Caco-2 (cell line): ENCODE data around the gene RECK. TPM values are rescaled to one million over a fixed set of nuclear protein-coding genes. Genes with fewer than 3 reads are reported as not detected.
"Not testable (repeated sequence)": the region's sequence is repeated elsewhere in the genome, so short reads cannot be mapped to it uniquely, and the experiment has no call there.

Experiments used
- BruUV-seq: library from RNA; stranded (reverse); fragments of 400-500 nt; replicated peaks from 2 replicates; lab custom pipeline; 2021; lab: Mats Ljungman, UMichigan
- CTCF ChIA-PET: fragments of 300-600 bp; sonication (Branson Sonifier 250); formaldehyde crosslinking; loops from one replicate; lab custom pipeline; 2022; ENCODE audit warnings: antibody characterized with exemption; lab: Charles Lee
- POLR2A ChIA-PET: fragments of 300-600 bp; sonication (Branson Sonifier 250); formaldehyde crosslinking; loops from one replicate; lab custom pipeline; 2022; ENCODE audit warnings: antibody characterized with exemption; lab: Charles Lee
- DNase-seq, 2 experiments: peaks; one replicate each; pipeline versions ENCODE4 v3.0.0 to v3.0.0-alpha.2; 2020 to 2022
- H3K27me3 ChIP-seq: replicated peaks from 2 replicates; pipeline ENCODE4 v1.6.0; 2011; ENCODE audit warnings: low read length; ENCODE audit not compliant: control insufficient read depth, insufficient read depth
- H3K36me3 ChIP-seq: 2 replicates; pipeline ENCODE4 v1.5.1; 2011; ENCODE audit warnings: low read length; ENCODE audit not compliant: control insufficient read depth, insufficient read depth
- H3K4me1 ChIP-seq: fragments of 250-450 bp; sonication (Bioruptor Pico); 2 replicates; pipeline ENCODE4 v1.5.1; 2020; ENCODE audit warnings: mild to moderate bottlenecking
- H3K4me3 ChIP-seq: 2 replicates; pipeline ENCODE4 v1.5.1; 2011; ENCODE audit warnings: low read depth, mild to moderate bottlenecking, control low read depth, low read length
- H3K9me3 ChIP-seq: fragments of 250-450 bp; sonication (Bioruptor Pico); 2 replicates; pipeline ENCODE4 v1.5.1; 2020; ENCODE audit warnings: mild to moderate bottlenecking, moderate library complexity
- H3K27ac Mint-ChIP-seq: one replicate; pipeline ENCODE4 v1.8.0; 2022; ENCODE audit warnings: mixed read lengths; ENCODE audit not compliant: unreplicated experiment
- H3K27me3 Mint-ChIP-seq: one replicate; pipeline ENCODE4 v1.8.0; 2022; ENCODE audit warnings: mixed read lengths; ENCODE audit not compliant: insufficient read depth, unreplicated experiment
- H3K36me3 Mint-ChIP-seq: one replicate; pipeline ENCODE4 v1.8.0; 2022; ENCODE audit warnings: mild to moderate bottlenecking, mixed read lengths; ENCODE audit not compliant: insufficient read depth, unreplicated experiment
- H3K4me1 Mint-ChIP-seq: one replicate; pipeline ENCODE4 v1.8.0; 2022; ENCODE audit warnings: low read depth, mixed read lengths; ENCODE audit not compliant: unreplicated experiment
- H3K4me3 Mint-ChIP-seq: one replicate; pipeline ENCODE4 v1.8.0; 2022; ENCODE audit warnings: mild to moderate bottlenecking, moderate library complexity, mixed read lengths; ENCODE audit not compliant: unreplicated experiment
- H3K9me3 Mint-ChIP-seq: one replicate; pipeline ENCODE4 v1.8.0; 2022; ENCODE audit warnings: mixed read lengths; ENCODE audit not compliant: unreplicated experiment
- CTCF ChIP-seq, 2 experiments: fragments of 200-600 bp in 1 of 2; IDR thresholded peaks; 1 replicate in 1 of 2; 2 replicates in 1 of 2; pipeline versions ENCODE4 v1.5.1 to v1.8.0; 2011 to 2022; ENCODE audit warnings: antibody characterized with exemption in 1 of 2, control low read depth in 1 of 2, inconsistent platforms in 1 of 2, low read depth in 1 of 2, low read length in 1 of 2, mild to moderate bottlenecking in 1 of 2, moderate library complexity in 1 of 2; ENCODE audit not compliant: insufficient read depth in 1 of 2, severe bottlenecking in 1 of 2, unreplicated experiment in 1 of 2
- intact Hi-C: fragments of 100-400 bp; cut with micrococcal nuclease; formaldehyde crosslinking; loops from one replicate; pipeline ENCODE4 v1.10.0; 2022; ENCODE audit not compliant: unreplicated experiment
- total RNA-seq: library from RNA; stranded (reverse); gene quantifications from 2 replicates; pipeline ENCODE4 v1.2.3, GENCODE V29; 2022

Gene RECK
- total RNA-seq, 1 experiment from 2014 or later = 1.8 TPM

GRCh38 chr9:36127652-36128244 is 91.0 kb downstream of the RECK start:
- no TSS peak for BruUV-seq
- Histone ChIP-seq H3K27me3 (no peaks in the 10 kb centered on the region), H3K36me3 (no peaks in the 10 kb centered on the region), H3K9me3 (no peaks in the 10 kb centered on the region), H3K4me1 (no peaks in the 10 kb centered on the region), H3K4me3 (no peak overlapping the region)
- Mint-ChIP-seq H3K4me1 (no peaks in the 10 kb centered on the region), H3K9me3 (no peaks in the 10 kb centered on the region), H3K4me3 (no peak overlapping the region), H3K36me3 (no peaks in the 10 kb centered on the region), H3K27me3 (no peaks in the 10 kb centered on the region), H3K27ac (no peak overlapping the region)
- TF ChIP-seq CTCF (IDR thresholded peaks at IDR 0.05; ENCODE audit: insufficient read depth in 1 of 2, low read depth in 1 of 2, low read length in 1 of 2, severe bottlenecking in 1 of 2, unreplicated experiment in 1 of 2) = no peak
- ChIA-PET POLR2A (no interaction called here), CTCF (no interaction called here)
- intact Hi-C loops = no loop called here
- DNase-seq = no peak

DNA sequence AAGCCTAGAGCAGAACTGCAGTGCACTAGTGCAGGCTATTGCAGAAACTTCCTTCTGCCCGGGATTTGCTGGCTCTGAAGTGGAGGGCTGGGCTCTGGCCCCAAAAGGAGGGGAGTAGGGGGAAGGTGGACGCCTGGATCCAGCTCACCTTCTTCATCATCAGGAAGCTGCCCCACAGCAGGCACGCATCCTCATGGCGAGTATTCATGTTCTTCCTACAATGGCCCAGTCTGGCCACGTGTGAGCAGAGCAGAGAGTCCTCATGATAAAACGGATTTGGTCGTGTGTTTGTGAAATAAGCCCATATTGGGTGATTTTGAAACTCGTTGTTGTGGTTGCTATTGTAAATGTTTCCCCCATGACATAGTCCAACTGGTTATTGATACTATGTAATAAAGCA is 91.6 kb downstream of the RECK start:
- DNase-seq = no peak
- Mint-ChIP-seq H3K27ac (no peak overlapping the region), H3K4me3 (no peak overlapping the region), H3K27me3 (no peaks in the 10 kb centered on the region), H3K36me3 (no peaks in the 10 kb centered on the region), H3K9me3 (no peaks in the 10 kb centered on the region), H3K4me1 (no peaks in the 10 kb centered on the region)
- ChIA-PET POLR2A (no interaction called here), CTCF (no interaction called here)
- Histone ChIP-seq H3K27me3 (no peaks in the 10 kb centered on the region), H3K9me3 (no peaks in the 10 kb centered on the region), H3K4me1 (no peaks in the 10 kb centered on the region), H3K4me3 (no peak overlapping the region), H3K36me3 (no peaks in the 10 kb centered on the region)
- intact Hi-C loops = no loop called here
- BruUV-seq = no TSS peak
- TF ChIP-seq CTCF (IDR thresholded peaks at IDR 0.05; ENCODE audit: insufficient read depth in 1 of 2, low read depth in 1 of 2, low read length in 1 of 2, severe bottlenecking in 1 of 2, unreplicated experiment in 1 of 2) = no peak

DNA sequence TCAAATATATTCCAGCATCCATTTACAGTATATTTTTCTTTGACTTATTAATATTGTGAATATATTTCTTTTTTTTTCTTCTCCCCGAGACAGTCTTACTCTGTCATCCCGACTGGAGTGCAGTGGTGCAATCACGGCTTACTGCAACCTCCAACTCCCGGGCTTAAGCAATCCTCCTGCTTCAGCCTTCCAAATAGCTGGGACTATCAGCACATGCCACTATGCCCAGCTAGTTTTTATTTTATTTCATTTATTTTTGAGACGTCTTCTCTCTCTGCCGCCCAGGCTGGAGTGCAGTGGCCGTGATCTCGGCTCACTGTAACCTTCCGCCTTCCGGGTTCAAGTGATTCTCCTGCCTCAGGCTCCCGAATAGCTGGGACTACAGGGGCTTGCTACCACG is 92.4 kb downstream of the RECK start:
- no peak overlapping the region for H3K4me3 Mint-ChIP-seq
- H3K9me3 Mint-ChIP-seq = no peaks in the 10 kb centered on the region
- no peaks in the 10 kb centered on the region for H3K4me1 Mint-ChIP-seq
- no peak overlapping the region for H3K27ac Mint-ChIP-seq
- no TSS peak for BruUV-seq
- H3K4me1 ChIP-seq = no peaks in the 10 kb centered on the region
- DNase-seq = no peak
- TF ChIP-seq CTCF (IDR thresholded peaks at IDR 0.05; ENCODE audit: insufficient read depth in 1 of 2, low read depth in 1 of 2, low read length in 1 of 2, severe bottlenecking in 1 of 2, unreplicated experiment in 1 of 2) = no peak
- no peak overlapping the region for H3K4me3 ChIP-seq
- ChIA-PET POLR2A (no interaction called here), CTCF (no interaction called here)
- no peaks in the 10 kb centered on the region for H3K36me3 Mint-ChIP-seq
- H3K36me3 ChIP-seq = no peaks in the 10 kb centered on the region
- no peaks in the 10 kb centered on the region for H3K27me3 Mint-ChIP-seq
- H3K9me3 ChIP-seq = no peaks in the 10 kb centered on the region
- intact Hi-C loops = no loop called here
- H3K27me3 ChIP-seq = no peaks in the 10 kb centered on the region

- DNase-seq, BruUV-seq, H3K27me3 ChIP-seq, H3K36me3 Mint-ChIP-seq, POLR2A ChIA-PET, H3K36me3 ChIP-seq, intact Hi-C loops, H3K4me3 ChIP-seq, H3K4me1 ChIP-seq, H3K9me3 Mint-ChIP-seq, H3K27ac Mint-ChIP-seq, H3K9me3 ChIP-seq, H3K4me3 Mint-ChIP-seq, H3K27me3 Mint-ChIP-seq, H3K4me1 Mint-ChIP-seq: not testable (repeated sequence)
- CTCF ChIA-PET = interaction anchor here (0.7 kb wide), 1 partner anchor 124 kb away, joined by 3 read pairs; no protein-coding TSS in a partner anchor
Observed at GRCh38 chr9:36131666-36132065, 95.0 kb downstream of the RECK start.
